Hepatocyte (in vitro differentiated cells): ENCODE data around the gene MOV10. TPM values are rescaled to one million over a fixed set of nuclear protein-coding genes. Genes with fewer than 3 reads are reported as not detected.

Experiments used
- DNase-seq: peaks from one replicate; pipeline ENCODE4 v3.0.0-alpha.2; 2016; ENCODE audit warnings: low spot score
- H2AFZ ChIP-seq: fragments of 200-600 bp; sonication (generic); 2 replicates; pipeline ENCODE4 v1.6.0; 2016; ENCODE audit warnings: antibody characterized with exemption, mild to moderate bottlenecking
- H3K27ac ChIP-seq: fragments of 200-600 bp; sonication (generic); 2 replicates; pipeline ENCODE4 v1.5.1; 2016; ENCODE audit warnings: mild to moderate bottlenecking
- H3K27me3 ChIP-seq: fragments of 200-600 bp; sonication (generic); 2 replicates; pipeline ENCODE4 v1.6.1; 2016
- H3K36me3 ChIP-seq: fragments of 200-600 bp; sonication (generic); replicated peaks from 2 replicates; pipeline ENCODE4 v1.5.1; 2016; ENCODE audit warnings: low read depth; ENCODE audit not compliant: insufficient read depth
- H3K4me1 ChIP-seq: fragments of 200-600 bp; sonication (generic); 2 replicates; pipeline ENCODE4 v1.5.1; 2016; ENCODE audit warnings: mild to moderate bottlenecking, moderate library complexity; ENCODE audit not compliant: insufficient read depth
- H3K4me2 ChIP-seq: fragments of 200-600 bp; sonication (generic); 2 replicates; pipeline ENCODE4 v1.6.0; 2016
- H3K4me3 ChIP-seq: fragments of 200-600 bp; sonication (generic); 2 replicates; pipeline ENCODE4 v1.5.1; 2016; ENCODE audit warnings: mild to moderate bottlenecking
- H3K79me2 ChIP-seq: fragments of 200-600 bp; sonication (generic); 2 replicates; pipeline ENCODE4 v1.6.0; 2017; ENCODE audit warnings: mild to moderate bottlenecking
- H3K9me2 ChIP-seq: fragments of 200-600 bp; sonication (generic); replicated peaks from 2 replicates; pipeline ENCODE4 v1.6.0; 2017; ENCODE audit warnings: mild to moderate bottlenecking; ENCODE audit not compliant: insufficient read depth
- H3K9me3 ChIP-seq: fragments of 200-600 bp; sonication (generic); 2 replicates; pipeline ENCODE4 v1.5.1; 2016; ENCODE audit warnings: low read depth, mild to moderate bottlenecking
- H4K20me1 ChIP-seq: fragments of 200-600 bp; sonication (generic); 2 replicates; pipeline ENCODE4 v1.6.0; 2016; ENCODE audit warnings: mild to moderate bottlenecking; ENCODE audit not compliant: insufficient read depth, poor library complexity, severe bottlenecking
- CTCF ChIP-seq: fragments of 200-600 bp; sonication (generic); IDR thresholded peaks from 2 replicates; pipeline ENCODE4 v1.5.1; 2016; ENCODE audit warnings: antibody characterized with exemption, mild to moderate bottlenecking; ENCODE audit not compliant: poor library complexity
- EZH2 ChIP-seq: fragments of 200-600 bp; sonication (generic); IDR thresholded peaks from 2 replicates; pipeline ENCODE4 v1.6.1; 2016; ENCODE audit warnings: antibody characterized with exemption, mild to moderate bottlenecking, borderline replicate concordance
- EZH2phosphoT487 ChIP-seq: fragments of 200-600 bp; sonication (generic); IDR thresholded peaks from one replicate; pipeline ENCODE4 v1.6.1; 2018; ENCODE audit warnings: antibody characterized with exemption, mild to moderate bottlenecking, low read depth, moderate library complexity; ENCODE audit not compliant: unreplicated experiment, severe bottlenecking
- WGBS: methylation state at CpG from one replicate; pipeline ENCODE4 v1.1.6; 2016; ENCODE audit warnings: low lambda C conversion rate; ENCODE audit errors: missing lambda C conversion rate; 5-methylcytosine and 5-hydroxymethylcytosine counted together
- polyA plus RNA-seq: library from polyadenylated mRNA; unstranded; fragments of >200 nt; fragmentation: Nextera tagmentation; extraction: Ambion mirVana; gene quantifications from 2 replicates; pipeline ENCODE4 v1.2.1, GENCODE V29; 2016
- total RNA-seq: library from RNA; depleted of rRNA; stranded (reverse); fragments of >200 nt; gene quantifications from 2 replicates; pipeline ENCODE4 v1.2.3, GENCODE V29; 2014

MOV10 gene
- total and polyA plus RNA-seq, 2 experiments from 2014 or later = 98.2 to 133 TPM

- DNase-seq = no peak
- Histone ChIP-seq H4K20me1 (peaks cover 3% of the 10 kb centered on the region), H3K36me3 (no peaks in the 10 kb centered on the region), H3K9me3 (no peaks in the 10 kb centered on the region), H3K9me2 (no peaks in the 10 kb centered on the region), H3K27ac (peak overlapping the region; percentile 97), H3K4me2 (peak overlapping the region; percentile 81), H3K27me3 (no peaks in the 10 kb centered on the region), H3K79me2 (peaks cover 30% of the 10 kb centered on the region), H3K4me1 (peaks cover 21% of the 10 kb centered on the region), H2AFZ (no peak overlapping the region), H3K4me3 (no peak overlapping the region)
- TF ChIP-seq EZH2phosphoT487 = no peak
- TF ChIP-seq EZH2 = no peak
- no peak for TF ChIP-seq CTCF
- 80% methylated on average over 6 of the region's 6 CpGs for WGBS
Observed at GRCh38 chr1:112708002-112708448, 33.6 kb downstream of the MOV10 start.

GRCh38 chr1:112708489-112708888 lies 34.0 kb downstream of the MOV10 start:
- H3K9me2 ChIP-seq = no peaks in the 10 kb centered on the region
- no peak overlapping the region for H3K27ac ChIP-seq
- peaks cover 26% of the 10 kb centered on the region for H3K79me2 ChIP-seq
- 92% methylated on average over 3 of the region's 3 CpGs for WGBS
- peaks cover 16% of the 10 kb centered on the region for H3K4me1 ChIP-seq
- TF ChIP-seq EZH2 (no peak), CTCF (no peak), EZH2phosphoT487 (no peak)
- no peak overlapping the region for H2AFZ ChIP-seq
- no peaks in the 10 kb centered on the region for H3K27me3 ChIP-seq
- H3K36me3 ChIP-seq = no peaks in the 10 kb centered on the region
- no peak overlapping the region for H3K4me3 ChIP-seq
- peaks cover 3% of the 10 kb centered on the region for H4K20me1 ChIP-seq
- H3K9me3 ChIP-seq = no peaks in the 10 kb centered on the region
- no peak for DNase-seq
- no peak overlapping the region for H3K4me2 ChIP-seq

GRCh38 chr1:112710159-112710558 lies 35.7 kb downstream of the MOV10 start:
- Histone ChIP-seq H2AFZ (no peak overlapping the region), H3K79me2 (peaks cover 13% of the 10 kb centered on the region), H3K4me3 (no peak overlapping the region), H3K27ac (no peak overlapping the region), H3K27me3 (no peaks in the 10 kb centered on the region), H3K9me2 (no peaks in the 10 kb centered on the region), H3K9me3 (no peaks in the 10 kb centered on the region), H3K36me3 (no peaks in the 10 kb centered on the region), H4K20me1 (no peaks in the 10 kb centered on the region), H3K4me1 (peaks cover 11% of the 10 kb centered on the region), H3K4me2 (no peak overlapping the region)
- WGBS = 90% methylated on average over 7 of the region's 7 CpGs
- DNase-seq = no peak
- TF ChIP-seq EZH2 (no peak), EZH2phosphoT487 (no peak), CTCF (no peak)

- TF ChIP-seq CTCF = no peak
- no peak for TF ChIP-seq EZH2
- TF ChIP-seq EZH2phosphoT487 = no peak
- no peaks in the 10 kb centered on the region for H3K27me3 ChIP-seq
- H3K9me2 ChIP-seq = no peaks in the 10 kb centered on the region
- no peak overlapping the region for H2AFZ ChIP-seq
- WGBS = 81% methylated on average over 3 of the region's 3 CpGs
- no peaks in the 10 kb centered on the region for H3K36me3 ChIP-seq
- H3K4me3 ChIP-seq = no peak overlapping the region
- no peak for DNase-seq
- no peaks in the 10 kb centered on the region for H4K20me1 ChIP-seq
- H3K9me3 ChIP-seq = no peaks in the 10 kb centered on the region
- H3K79me2 ChIP-seq = peaks cover 11% of the 10 kb centered on the region
- H3K27ac ChIP-seq = no peak overlapping the region
- no peak overlapping the region for H3K4me2 ChIP-seq
- peaks cover 9% of the 10 kb centered on the region for H3K4me1 ChIP-seq
Observed at GRCh38 chr1:112710586-112710985, 36.1 kb downstream of the MOV10 start.
